Testis (tissue), 2 donors: ENCODE results near the gene L2HGDH.

ENCODE experiments used
- POLR2A ChIP-seq: fragments of 450-650 bp; IDR thresholded peaks from one replicate; pipeline ENCODE4 v1.6.1; 2017; ENCODE audit warnings: antibody characterized with exemption, mild to moderate bottlenecking, moderate library complexity
- TF ChIP-seq, protein P1 (sequence below), 3 experiments: fragments of 450-650 bp in 2 of 3; fragments of 200-600 bp in 1 of 3; sonication (generic) in 1 of 3; IDR thresholded peaks; one replicate each; pipeline ENCODE4 v1.5.1; 2016 to 2019; ENCODE audit warnings: antibody characterized with exemption in 3 of 3, mild to moderate bottlenecking in 2 of 3, moderate library complexity in 1 of 3

- no peak for TF ChIP-seq POLR2A
- TF ChIP-seq, protein P1, sequence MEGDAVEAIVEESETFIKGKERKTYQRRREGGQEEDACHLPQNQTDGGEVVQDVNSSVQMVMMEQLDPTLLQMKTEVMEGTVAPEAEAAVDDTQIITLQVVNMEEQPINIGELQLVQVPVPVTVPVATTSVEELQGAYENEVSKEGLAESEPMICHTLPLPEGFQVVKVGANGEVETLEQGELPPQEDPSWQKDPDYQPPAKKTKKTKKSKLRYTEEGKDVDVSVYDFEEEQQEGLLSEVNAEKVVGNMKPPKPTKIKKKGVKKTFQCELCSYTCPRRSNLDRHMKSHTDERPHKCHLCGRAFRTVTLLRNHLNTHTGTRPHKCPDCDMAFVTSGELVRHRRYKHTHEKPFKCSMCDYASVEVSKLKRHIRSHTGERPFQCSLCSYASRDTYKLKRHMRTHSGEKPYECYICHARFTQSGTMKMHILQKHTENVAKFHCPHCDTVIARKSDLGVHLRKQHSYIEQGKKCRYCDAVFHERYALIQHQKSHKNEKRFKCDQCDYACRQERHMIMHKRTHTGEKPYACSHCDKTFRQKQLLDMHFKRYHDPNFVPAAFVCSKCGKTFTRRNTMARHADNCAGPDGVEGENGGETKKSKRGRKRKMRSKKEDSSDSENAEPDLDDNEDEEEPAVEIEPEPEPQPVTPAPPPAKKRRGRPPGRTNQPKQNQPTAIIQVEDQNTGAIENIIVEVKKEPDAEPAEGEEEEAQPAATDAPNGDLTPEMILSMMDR (IDR thresholded peaks at IDR 0.05): no peak
Observed at GRCh38 chr14:50237427-50237826, 74.6 kb downstream of the L2HGDH start.
